ENCODE data around the gene ATPAF1. TPM values are rescaled to one million over a fixed set of nuclear protein-coding genes. Genes with fewer than 3 reads are reported as not detected.
A peak's percentile ranks its signal among the peaks of the same experiment; 100 is the strongest.

The ATPAF1 gene
- total and polyA plus RNA-seq, 4 donors = 26.9 to 39.4 (median 33.6) TPM

GRCh38 chr1:46589529-46589928, 78.6 kb downstream of the ATPAF1 start:
- peaks cover 11 to 16% of the 10 kb centered on the region in 2 donors for H3K36me3 ChIP-seq (ENCODE audit: control insufficient read depth in 1 of 2, insufficient read depth in 2 of 2, low read length in 1 of 2)
- DNase-seq = no peak
- H3K4me1 ChIP-seq (ENCODE audit: control insufficient read depth in 1 of 2, insufficient read depth in 2 of 2, low read length in 2 of 2) = no peaks in the 10 kb centered on the region
- 81 to 92% methylated on average over 3 of the region's 3 CpGs for WGBS, 2 donors
- no peak for ATAC-seq (ENCODE audit: low FRiP score)
- no peak overlapping the region for H3K4me3 ChIP-seq (ENCODE audit: low read length in 2 of 2)
- no peaks in the 10 kb centered on the region for H3K9me3 ChIP-seq (ENCODE audit: control insufficient read depth, low read length)
- no peak overlapping the region for H3K27ac ChIP-seq (ENCODE audit: low read depth in 1 of 2, low read length in 2 of 2)
- no peaks in the 10 kb centered on the region for H3K27me3 ChIP-seq (ENCODE audit: control insufficient read depth in 1 of 2, insufficient read depth in 2 of 2, low read length in 1 of 2)
- intact Hi-C loops (cut with DNase I) = no loop called here

GRCh38 chr1:46587069-46587468, 81.1 kb downstream of the ATPAF1 start:
- Histone ChIP-seq H3K27ac (ENCODE audit: low read depth in 1 of 2, low read length in 2 of 2) (no peak overlapping the region), H3K4me1 (ENCODE audit: control insufficient read depth in 1 of 2, insufficient read depth in 2 of 2, low read length in 2 of 2) (no peaks in the 10 kb centered on the region), H3K36me3 (ENCODE audit: control insufficient read depth in 1 of 2, insufficient read depth in 2 of 2, low read length in 1 of 2) (peaks cover 3 to 21% of the 10 kb centered on the region in 2 donors), H3K4me3 (ENCODE audit: low read length in 2 of 2) (no peak overlapping the region), H3K27me3 (ENCODE audit: control insufficient read depth in 1 of 2, insufficient read depth in 2 of 2, low read length in 1 of 2) (no peaks in the 10 kb centered on the region), H3K9me3 (ENCODE audit: control insufficient read depth, low read length) (no peaks in the 10 kb centered on the region)
- ATAC-seq (ENCODE audit: low FRiP score) (peak; percentile 52), DNase-seq (peak in 1 of 2 donors; percentile 87)
- intact Hi-C loops (cut with DNase I) = no loop called here
- WGBS, 2 donors = 87% methylated on average over 7 of the region's 7 CpGs

GRCh38 chr1:46585312-46585938, 82.7 kb downstream of the ATPAF1 start:
- ATAC-seq (ENCODE audit: low FRiP score) = no peak
- DNase-seq = no peak
- H3K4me1 ChIP-seq (ENCODE audit: control insufficient read depth in 1 of 2, insufficient read depth in 2 of 2, low read length in 2 of 2) = no peaks in the 10 kb centered on the region
- intact Hi-C loops (cut with DNase I) = no loop called here
- peaks cover 3 to 17% of the 10 kb centered on the region in 2 donors for H3K36me3 ChIP-seq (ENCODE audit: control insufficient read depth in 1 of 2, insufficient read depth in 2 of 2, low read length in 1 of 2)
- H3K4me3 ChIP-seq (ENCODE audit: low read length in 2 of 2) = no peak overlapping the region
- no peaks in the 10 kb centered on the region for H3K9me3 ChIP-seq (ENCODE audit: control insufficient read depth, low read length)
- H3K27ac ChIP-seq (ENCODE audit: low read depth in 1 of 2, low read length in 2 of 2) = no peak overlapping the region
- H3K27me3 ChIP-seq (ENCODE audit: control insufficient read depth in 1 of 2, insufficient read depth in 2 of 2, low read length in 1 of 2) = no peaks in the 10 kb centered on the region
- 60 to 70% methylated on average over 12 of the region's 12 CpGs for WGBS, 2 donors

- Histone ChIP-seq H3K27me3 (ENCODE audit: control insufficient read depth in 1 of 2, insufficient read depth in 2 of 2, low read length in 1 of 2) (no peaks in the 10 kb centered on the region), H3K4me3 (ENCODE audit: low read length in 2 of 2) (no peak overlapping the region), H3K36me3 (ENCODE audit: control insufficient read depth in 1 of 2, insufficient read depth in 2 of 2, low read length in 1 of 2) (peaks cover 3 to 16% of the 10 kb centered on the region in 2 donors), H3K27ac (ENCODE audit: low read depth in 1 of 2, low read length in 2 of 2) (no peak overlapping the region), H3K9me3 (ENCODE audit: control insufficient read depth, low read length) (no peaks in the 10 kb centered on the region), H3K4me1 (ENCODE audit: control insufficient read depth in 1 of 2, insufficient read depth in 2 of 2, low read length in 2 of 2) (no peaks in the 10 kb centered on the region)
- 85 to 87% methylated on average over 5 of the region's 5 CpGs for WGBS, 2 donors
- no peak for DNase-seq
- ATAC-seq (ENCODE audit: low FRiP score) = no peak
- intact Hi-C loops (cut with DNase I) = no loop called here
Measured at GRCh38 chr1:46583494-46583893, 84.7 kb downstream of the ATPAF1 start.

GRCh38 chr1:46582972-46583371, 85.2 kb downstream of the ATPAF1 start:
- H3K4me1 ChIP-seq (ENCODE audit: control insufficient read depth in 1 of 2, insufficient read depth in 2 of 2, low read length in 2 of 2) = no peaks in the 10 kb centered on the region
- H3K27ac ChIP-seq (ENCODE audit: low read depth in 1 of 2, low read length in 2 of 2) = no peak overlapping the region
- no peaks in the 10 kb centered on the region for H3K9me3 ChIP-seq (ENCODE audit: control insufficient read depth, low read length)
- H3K27me3 ChIP-seq (ENCODE audit: control insufficient read depth in 1 of 2, insufficient read depth in 2 of 2, low read length in 1 of 2) = no peaks in the 10 kb centered on the region
- ATAC-seq (ENCODE audit: low FRiP score) (no peak), DNase-seq (no peak)
- H3K4me3 ChIP-seq (ENCODE audit: low read length in 2 of 2) = no peak overlapping the region
- intact Hi-C loops (cut with DNase I) = no loop called here
- 85 to 89% methylated on average over 7 of the region's 7 CpGs for WGBS, 2 donors
- peaks cover 3 to 16% of the 10 kb centered on the region in 2 donors for H3K36me3 ChIP-seq (ENCODE audit: control insufficient read depth in 1 of 2, insufficient read depth in 2 of 2, low read length in 1 of 2)

Other genes with a start within 250 kb of the ATPAF1 start
- not detected for gene DMBX1, start 178.5 kb downstream of the ATPAF1 start, total RNA-seq
- gene DMBX1, start 178.5 kb downstream of the ATPAF1 start, polyA plus RNA-seq = under 1 TPM in 1 of 2 donors, not detected in 1; 0.38 TPM
- not detected for gene KNCN, start 116.7 kb downstream of the ATPAF1 start, total RNA-seq
- gene KNCN, start 116.7 kb downstream of the ATPAF1 start, polyA plus RNA-seq = under 1 TPM in 1 of 2 donors, not detected in 1; 0.15 TPM
- gene MKNK1, start 64.1 kb downstream of the ATPAF1 start, total RNA-seq = 100 to 1,000 TPM in 1 of 2 donors, 10 to 100 TPM in 1; 64.2 to 111 TPM
- gene MKNK1, start 64.1 kb downstream of the ATPAF1 start, polyA plus RNA-seq = 10 to 100 TPM; 25.5 to 80.5 TPM
- 10 to 100 TPM; 23.2 to 31.2 TPM for gene MOB3C, start 51.6 kb downstream of the ATPAF1 start, total RNA-seq
- 10 to 100 TPM; 14.8 to 17.8 TPM for gene MOB3C, start 51.6 kb downstream of the ATPAF1 start, polyA plus RNA-seq
- gene TEX38, start 3.5 kb upstream of the ATPAF1 start, total RNA-seq = not detected
- not detected for gene TEX38, start 3.5 kb upstream of the ATPAF1 start, polyA plus RNA-seq
- gene EFCAB14, start 50.8 kb upstream of the ATPAF1 start, total RNA-seq = 100 to 1,000 TPM; 101 to 108 TPM
- 10 to 100 TPM; 39.9 to 46.5 TPM for gene EFCAB14, start 50.8 kb upstream of the ATPAF1 start, polyA plus RNA-seq
- gene CYP4B1, start 130.7 kb upstream of the ATPAF1 start, total RNA-seq = 10 to 100 TPM in 1 of 2 donors, 1 to 10 TPM in 1; 3.4 to 13.6 TPM
- gene CYP4B1, start 130.7 kb upstream of the ATPAF1 start, polyA plus RNA-seq = 1 to 10 TPM; 1.5 to 7.0 TPM

All from aorta (tissue), 5 donors.